Nephron (organoid): ENCODE data around the gene MYO1D.
A peak's percentile ranks its signal among the peaks of the same experiment; 100 is the strongest.

Experiments used
- H3K27ac Mint-ChIP-seq, 3 experiments: 2 replicates each; pipeline ENCODE4 v1.8.0; 2020; ENCODE audit warnings: mixed read lengths in 3 of 3, mild to moderate bottlenecking in 2 of 3, moderate library complexity in 1 of 3
- H3K27me3 Mint-ChIP-seq: 2 replicates; pipeline ENCODE4 v1.8.0; 2021; ENCODE audit warnings: low read depth, mild to moderate bottlenecking, moderate library complexity, mixed read lengths
- H3K36me3 Mint-ChIP-seq: 2 replicates; pipeline ENCODE4 v1.8.0; 2020; ENCODE audit warnings: low read depth, mixed read lengths
- H3K4me1 Mint-ChIP-seq: 2 replicates; pipeline ENCODE4 v1.8.0; 2020; ENCODE audit warnings: mixed read lengths
- H3K4me3 Mint-ChIP-seq, 3 experiments: 2 replicates each; pipeline ENCODE4 v1.8.0; 2020; ENCODE audit warnings: mild to moderate bottlenecking in 3 of 3, mixed read lengths in 3 of 3, moderate library complexity in 2 of 3
- H3K9me3 Mint-ChIP-seq: 2 replicates; pipeline ENCODE4 v1.8.0; 2020; ENCODE audit warnings: mixed read lengths
- TF ChIP-seq, protein P1 (sequence below), 3 experiments: fragments of 200-600 bp; sonication (generic); IDR thresholded peaks; one replicate each; pipeline ENCODE4 v1.5.0; 2021; ENCODE audit warnings: antibody characterized with exemption in 3 of 3; ENCODE audit not compliant: unreplicated experiment in 3 of 3

MYO1D gene

DNA sequence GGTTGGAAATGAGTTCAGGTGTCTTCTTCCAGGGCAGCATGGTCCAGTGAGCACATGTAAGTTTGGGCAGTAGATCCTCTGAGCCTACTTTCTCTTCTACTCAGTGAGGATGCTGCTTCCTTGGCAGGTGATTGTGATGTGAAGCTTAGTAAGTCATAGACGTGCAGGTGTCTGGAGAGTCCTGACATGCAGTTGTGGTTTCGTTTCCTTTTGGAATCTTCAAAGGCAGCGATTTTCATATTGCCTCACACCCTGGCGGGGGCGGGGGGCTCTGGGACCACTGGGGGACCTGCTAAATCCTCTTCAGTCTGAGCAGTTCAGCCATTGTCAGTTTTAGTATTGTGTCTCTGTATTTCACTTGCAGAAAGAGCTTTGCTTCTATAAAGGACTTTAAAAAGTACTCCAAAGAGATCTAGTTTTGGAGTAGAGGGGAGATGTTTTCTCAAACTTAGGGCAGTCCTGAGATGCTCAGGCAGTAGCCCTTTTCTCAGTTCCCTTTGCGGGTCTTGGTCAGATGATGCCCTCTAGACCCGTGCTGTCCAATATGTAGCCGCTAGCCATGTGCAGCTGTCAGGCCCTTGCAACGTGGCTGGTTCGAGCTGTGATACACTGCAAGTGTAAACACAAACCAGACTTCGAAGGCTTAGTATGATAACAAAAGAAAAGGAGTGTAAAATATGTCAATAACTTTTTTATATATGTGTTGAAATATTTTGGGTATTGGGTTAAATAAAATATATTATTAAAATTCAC lies 394.2 kb downstream of the MYO1D start:
- Mint-ChIP-seq H3K27me3 (no peaks in the 10 kb centered on the region), H3K9me3 (no peaks in the 10 kb centered on the region), H3K27ac (peak overlapping the region; percentile 55 to 95 (median 61)), H3K4me3 (peak overlapping the region in 1 of 3 experiments; percentile 22), H3K4me1 (peaks cover 27% of the 10 kb centered on the region), H3K36me3 (peaks cover 44% of the 10 kb centered on the region)
- TF ChIP-seq, protein P1, sequence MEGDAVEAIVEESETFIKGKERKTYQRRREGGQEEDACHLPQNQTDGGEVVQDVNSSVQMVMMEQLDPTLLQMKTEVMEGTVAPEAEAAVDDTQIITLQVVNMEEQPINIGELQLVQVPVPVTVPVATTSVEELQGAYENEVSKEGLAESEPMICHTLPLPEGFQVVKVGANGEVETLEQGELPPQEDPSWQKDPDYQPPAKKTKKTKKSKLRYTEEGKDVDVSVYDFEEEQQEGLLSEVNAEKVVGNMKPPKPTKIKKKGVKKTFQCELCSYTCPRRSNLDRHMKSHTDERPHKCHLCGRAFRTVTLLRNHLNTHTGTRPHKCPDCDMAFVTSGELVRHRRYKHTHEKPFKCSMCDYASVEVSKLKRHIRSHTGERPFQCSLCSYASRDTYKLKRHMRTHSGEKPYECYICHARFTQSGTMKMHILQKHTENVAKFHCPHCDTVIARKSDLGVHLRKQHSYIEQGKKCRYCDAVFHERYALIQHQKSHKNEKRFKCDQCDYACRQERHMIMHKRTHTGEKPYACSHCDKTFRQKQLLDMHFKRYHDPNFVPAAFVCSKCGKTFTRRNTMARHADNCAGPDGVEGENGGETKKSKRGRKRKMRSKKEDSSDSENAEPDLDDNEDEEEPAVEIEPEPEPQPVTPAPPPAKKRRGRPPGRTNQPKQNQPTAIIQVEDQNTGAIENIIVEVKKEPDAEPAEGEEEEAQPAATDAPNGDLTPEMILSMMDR (IDR thresholded peaks at IDR 0.05; ENCODE audit: unreplicated experiment in 3 of 3) = no peak

DNA sequence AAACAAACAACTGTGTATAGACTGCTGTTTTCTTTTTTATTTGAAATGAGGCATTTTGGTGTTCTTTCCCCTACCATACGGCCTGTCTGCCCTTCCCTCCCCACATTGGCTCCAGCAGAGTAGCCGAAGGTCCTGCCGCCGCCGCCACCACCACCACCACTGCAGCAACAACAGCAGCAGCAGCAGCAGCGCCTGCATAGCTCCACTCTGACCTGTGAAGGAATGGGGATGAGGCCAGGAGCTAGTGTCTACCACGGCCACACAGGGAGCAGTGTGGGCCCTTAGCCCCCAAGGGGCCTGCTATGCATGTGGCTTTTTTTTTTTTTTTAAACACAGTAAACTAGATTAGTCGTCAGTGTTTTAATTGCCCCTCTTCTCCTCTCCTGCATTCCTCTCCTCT lies 395.7 kb downstream of the MYO1D start:
- H3K9me3 Mint-ChIP-seq = no peaks in the 10 kb centered on the region
- no peak overlapping the region for H3K27ac Mint-ChIP-seq
- H3K36me3 Mint-ChIP-seq = peaks cover 54% of the 10 kb centered on the region
- TF ChIP-seq, protein P1 (IDR thresholded peaks at IDR 0.05; ENCODE audit: unreplicated experiment in 3 of 3) = no peak
- no peaks in the 10 kb centered on the region for H3K27me3 Mint-ChIP-seq
- no peak overlapping the region for H3K4me3 Mint-ChIP-seq
- peaks cover 23% of the 10 kb centered on the region for H3K4me1 Mint-ChIP-seq

DNA sequence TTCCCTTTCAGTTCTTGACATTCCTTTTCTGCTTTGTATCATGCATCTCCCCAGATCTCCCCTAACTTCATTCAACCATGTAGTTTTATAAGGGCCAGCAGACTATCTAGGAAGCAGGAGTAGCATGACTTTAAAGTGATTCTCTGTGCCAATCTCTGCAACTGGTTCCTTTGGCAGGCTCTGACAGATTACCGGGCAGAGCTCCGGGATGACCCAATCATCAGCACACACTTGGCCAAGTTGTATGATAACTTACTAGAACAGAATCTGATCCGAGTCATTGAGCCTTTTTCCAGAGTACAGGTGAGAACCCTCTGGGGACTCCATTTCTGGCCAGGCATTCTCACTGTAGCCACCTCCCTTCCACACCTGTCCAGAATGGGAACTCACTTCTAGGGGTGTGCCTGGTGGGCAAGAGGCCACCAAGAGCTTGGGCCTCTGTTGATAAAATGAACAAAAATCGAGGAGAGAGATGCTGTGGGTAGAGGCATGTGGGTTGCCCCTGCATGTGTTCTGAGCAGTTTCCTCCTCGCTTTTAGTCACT lies 397.8 kb downstream of the MYO1D start:
- no peaks in the 10 kb centered on the region for H3K9me3 Mint-ChIP-seq

DNA sequence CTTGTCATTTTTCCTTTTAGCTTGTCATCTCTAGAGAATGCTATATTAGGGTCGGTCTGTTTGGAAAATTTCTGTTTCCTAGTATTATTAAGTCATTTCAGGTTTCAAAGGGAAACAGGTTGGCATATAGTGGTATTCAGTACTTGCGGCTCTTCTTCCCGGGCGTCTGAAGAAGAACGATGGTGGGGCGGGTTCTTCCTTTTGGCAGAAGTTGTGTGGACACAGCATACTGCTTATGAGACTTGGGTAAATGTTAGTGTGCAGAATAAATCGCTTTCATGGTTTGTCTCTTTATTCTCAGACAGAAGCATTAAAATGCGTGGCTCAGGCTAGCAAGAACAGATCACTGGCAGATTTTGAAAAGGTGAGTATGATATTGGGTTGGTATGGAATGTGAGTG lies 399.7 kb downstream of the MYO1D start:
- H3K4me1 Mint-ChIP-seq = no peaks in the 10 kb centered on the region
- no peaks in the 10 kb centered on the region for H3K9me3 Mint-ChIP-seq
- H3K4me3 Mint-ChIP-seq = no peak overlapping the region
- H3K36me3 Mint-ChIP-seq = peaks cover 81% of the 10 kb centered on the region
- no peak overlapping the region for H3K27ac Mint-ChIP-seq
- H3K27me3 Mint-ChIP-seq = no peaks in the 10 kb centered on the region
- TF ChIP-seq, protein P1 (IDR thresholded peaks at IDR 0.05; ENCODE audit: unreplicated experiment in 3 of 3) = no peak

More for the DNA sequence above, 397.8 kb downstream of the MYO1D start:
- peaks cover 71% of the 10 kb centered on the region for H3K36me3 Mint-ChIP-seq
- no peak overlapping the region for H3K4me3 Mint-ChIP-seq
- TF ChIP-seq, protein P1 (IDR thresholded peaks at IDR 0.05; ENCODE audit: unreplicated experiment in 3 of 3) = no peak
- H3K27ac Mint-ChIP-seq = no peak overlapping the region
- peaks cover 10% of the 10 kb centered on the region for H3K4me1 Mint-ChIP-seq
- no peaks in the 10 kb centered on the region for H3K27me3 Mint-ChIP-seq

DNA sequence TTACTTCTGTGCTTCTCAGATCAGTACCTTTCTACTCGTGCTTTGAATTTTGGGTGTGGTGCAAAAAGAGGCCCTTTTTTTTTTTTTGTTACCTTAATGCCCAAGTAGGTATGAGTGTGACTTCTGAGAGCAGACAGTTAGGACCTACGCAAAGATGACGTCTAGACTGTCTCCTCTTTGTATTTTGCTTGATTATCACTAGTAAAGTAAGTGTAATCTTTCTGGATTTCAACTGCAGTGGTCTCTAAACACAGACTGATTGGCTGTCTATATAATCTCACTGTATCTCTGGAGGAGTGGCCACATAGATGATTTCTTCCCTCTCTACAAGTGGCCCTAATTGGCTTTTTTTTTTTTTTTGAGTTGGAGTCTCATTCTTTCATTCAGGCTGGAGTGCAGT lies 401.7 kb downstream of the MYO1D start:
- H3K4me1 Mint-ChIP-seq = no peaks in the 10 kb centered on the region
- H3K36me3 Mint-ChIP-seq = peaks cover 84% of the 10 kb centered on the region
- no peaks in the 10 kb centered on the region for H3K27me3 Mint-ChIP-seq
- TF ChIP-seq, protein P1 (IDR thresholded peaks at IDR 0.05; ENCODE audit: unreplicated experiment in 3 of 3) = no peak
- no peaks in the 10 kb centered on the region for H3K9me3 Mint-ChIP-seq
- H3K27ac Mint-ChIP-seq = no peak overlapping the region
- H3K4me3 Mint-ChIP-seq = no peak overlapping the region

DNA sequence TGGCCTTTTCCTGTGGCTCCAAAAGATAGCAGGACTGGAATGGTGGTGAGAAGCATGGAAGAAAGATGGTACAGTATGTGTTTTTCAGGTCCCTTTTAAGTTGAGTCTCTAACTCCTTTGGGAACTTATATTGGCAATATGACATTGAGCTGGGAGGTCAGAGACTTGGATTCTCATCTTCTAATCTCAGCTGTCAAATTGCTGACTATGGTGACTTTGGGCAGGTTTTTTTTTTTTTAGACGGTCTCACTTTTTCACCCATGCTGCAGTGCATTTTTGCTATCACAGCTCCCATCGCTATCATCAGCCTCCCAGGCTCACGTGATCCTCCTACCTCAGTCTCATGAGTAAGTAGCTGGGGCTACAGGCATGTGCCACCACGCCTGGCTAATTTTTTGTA lies 405.3 kb downstream of the MYO1D start:
- H3K27me3 Mint-ChIP-seq = no peaks in the 10 kb centered on the region
- no peaks in the 10 kb centered on the region for H3K4me1 Mint-ChIP-seq
- no peak overlapping the region for H3K4me3 Mint-ChIP-seq
- H3K9me3 Mint-ChIP-seq = no peaks in the 10 kb centered on the region
- no peak overlapping the region for H3K27ac Mint-ChIP-seq
- TF ChIP-seq, protein P1 (IDR thresholded peaks at IDR 0.05; ENCODE audit: unreplicated experiment in 3 of 3) = no peak
- peaks cover 79% of the 10 kb centered on the region for H3K36me3 Mint-ChIP-seq
